ENCODE results near the gene MSH4.

DNA sequence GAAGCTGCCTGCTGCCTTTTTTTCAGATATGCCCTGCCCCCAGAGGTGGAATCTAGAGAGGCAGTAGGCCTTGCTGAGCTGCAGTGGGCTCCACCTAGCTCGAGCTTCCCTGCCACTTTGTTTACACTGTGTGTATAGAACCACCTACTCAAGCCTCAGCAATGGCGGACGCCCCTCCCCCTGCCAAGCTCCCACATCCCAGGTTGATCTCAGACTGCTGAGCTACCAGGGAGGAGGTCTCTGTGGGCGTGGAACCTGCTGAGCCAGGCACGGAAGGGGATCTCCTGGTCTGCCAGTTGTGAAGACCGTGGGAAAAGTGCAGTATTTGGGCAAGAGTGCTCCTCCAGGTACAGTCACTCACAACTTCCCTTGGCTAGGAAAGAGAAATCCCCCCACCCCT lies 65.1 kb downstream of the MSH4 start:
- no peak for TF ChIP-seq CTCF (IDR thresholded peaks at IDR 0.05)
- no peak for TF ChIP-seq ESRRA (CRISPR knock-in tag; IDR thresholded peaks at IDR 0.05; ENCODE audit: borderline replicate concordance)
- TF ChIP-seq, protein P1, sequence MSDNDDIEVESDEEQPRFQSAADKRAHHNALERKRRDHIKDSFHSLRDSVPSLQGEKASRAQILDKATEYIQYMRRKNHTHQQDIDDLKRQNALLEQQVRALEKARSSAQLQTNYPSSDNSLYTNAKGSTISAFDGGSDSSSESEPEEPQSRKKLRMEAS (CRISPR knock-in tag; IDR thresholded peaks at IDR 0.05): no peak
- TF ChIP-seq IRF2 (CRISPR knock-in tag; IDR thresholded peaks at IDR 0.05; ENCODE audit: borderline replicate concordance, low read depth): no peak
- TF ChIP-seq CREB1 (CRISPR knock-in tag; IDR thresholded peaks at IDR 0.05): no peak
- TF ChIP-seq, protein P2, sequence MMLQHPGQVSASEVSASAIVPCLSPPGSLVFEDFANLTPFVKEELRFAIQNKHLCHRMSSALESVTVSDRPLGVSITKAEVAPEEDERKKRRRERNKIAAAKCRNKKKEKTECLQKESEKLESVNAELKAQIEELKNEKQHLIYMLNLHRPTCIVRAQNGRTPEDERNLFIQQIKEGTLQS (CRISPR knock-in tag; conservative IDR thresholded peaks at IDR 0.05): no peak

All from WTC11 (cell line).